HEK293 (cell line): ENCODE data around the gene STK40.

Experiments used
- CTCF ChIA-PET: fragments of 350-600 bp; formaldehyde crosslinking; extraction: SDS; loops from one replicate; lab custom pipeline; 2021; ENCODE audit warnings: antibody characterized with exemption; lab: Yijun Ruan, JAX
- POLR2A ChIA-PET: fragments of 300-600 bp; formaldehyde crosslinking; extraction: SDS; loops from one replicate; lab custom pipeline; 2020; ENCODE audit warnings: antibody characterized with exemption, inconsistent platforms; lab: Yijun Ruan, JAX
- H3K27ac ChIP-seq: fragments of 200-500 bp; sonication (Bioruptor generic); 2 replicates; pipeline ENCODE4 v1.5.1; 2014; ENCODE audit warnings: low read depth, low read length, control low read depth, inconsistent platforms; ENCODE audit errors: extremely low read depth
- H3K36me3 ChIP-seq, 2 experiments: fragments of 200-500 bp in 1 of 2; sonication (Bioruptor generic) in 1 of 2; 1 replicate in 1 of 2; 2 replicates in 1 of 2; pipeline ENCODE4 v1.5.1; 2014 to 2017; ENCODE audit warnings: inconsistent platforms in 2 of 2, low read length in 2 of 2; ENCODE audit not compliant: control insufficient read depth in 2 of 2, insufficient read depth in 1 of 2
- H3K4me1 ChIP-seq: fragments of 200-500 bp; sonication (Bioruptor generic); 2 replicates; pipeline ENCODE4 v1.5.1; 2014; ENCODE audit warnings: mild to moderate bottlenecking, low read length, inconsistent platforms; ENCODE audit not compliant: control insufficient read depth, insufficient read depth
- H3K4me3 ChIP-seq: 2 replicates; pipeline ENCODE4 v1.5.1; 2011; ENCODE audit warnings: low read depth, mild to moderate bottlenecking, control low read depth, low read length, moderate library complexity
- H3K9me3 ChIP-seq: fragments of 200-500 bp; sonication (Bioruptor generic); 2 replicates; pipeline ENCODE4 v1.5.1; 2014; ENCODE audit warnings: low read depth, low read length, inconsistent platforms; ENCODE audit not compliant: control insufficient read depth, insufficient read depth
- KLF16 ChIP-seq: fragments of 450-650 bp; formaldehyde crosslinking; IDR thresholded peaks from 2 replicates; pipeline ENCODE4 v1.5.1; 2017; ENCODE audit warnings: missing biosample characterization, missing genetic modification characterization
- KLF9 ChIP-seq: fragments of 450-650 bp; formaldehyde crosslinking; IDR thresholded peaks from 2 replicates; pipeline ENCODE4 v1.5.1; 2016; ENCODE audit warnings: missing biosample characterization, missing genetic modification characterization, low read depth
- OSR2 ChIP-seq: fragments of 450-650 bp; formaldehyde crosslinking; IDR thresholded peaks from 2 replicates; pipeline ENCODE4 v1.5.1; 2016; ENCODE audit warnings: missing biosample characterization, missing genetic modification characterization
- SP2 ChIP-seq: fragments of 450-650 bp; formaldehyde crosslinking; IDR thresholded peaks from 2 replicates; pipeline ENCODE4 v1.5.1; 2016; ENCODE audit warnings: missing biosample characterization, missing genetic modification characterization
- SP3 ChIP-seq: fragments of 450-650 bp; formaldehyde crosslinking; IDR thresholded peaks from 2 replicates; pipeline ENCODE4 v1.5.1; 2016; ENCODE audit warnings: missing biosample characterization, missing genetic modification characterization
- SP7 ChIP-seq: fragments of 450-650 bp; formaldehyde crosslinking; IDR thresholded peaks from 2 replicates; pipeline ENCODE4 v1.5.1; 2016; ENCODE audit warnings: missing biosample characterization, missing genetic modification characterization
- TRIM28 ChIP-seq: IDR thresholded peaks from 2 replicates; pipeline ENCODE4 v1.6.1; 2011; ENCODE audit warnings: low read length, control low read depth, borderline replicate concordance
- TSHZ1 ChIP-seq: fragments of 450-650 bp; formaldehyde crosslinking; IDR thresholded peaks from 2 replicates; pipeline ENCODE4 v1.5.1; 2016; ENCODE audit warnings: missing biosample characterization, missing genetic modification characterization, borderline replicate concordance
- WT1 ChIP-seq: fragments of 450-650 bp; formaldehyde crosslinking; IDR thresholded peaks from 2 replicates; pipeline ENCODE4 v1.5.1; 2016; ENCODE audit warnings: missing biosample characterization, missing genetic modification characterization
- YY1 ChIP-seq: fragments of 450-650 bp; formaldehyde crosslinking; IDR thresholded peaks from 2 replicates; pipeline ENCODE4 v1.5.1; 2018; ENCODE audit warnings: missing biosample characterization, missing genetic modification characterization
- ZBTB1 ChIP-seq: fragments of 450-650 bp; formaldehyde crosslinking; IDR thresholded peaks from 2 replicates; pipeline ENCODE4 v1.5.1; 2016; ENCODE audit warnings: missing biosample characterization, missing genetic modification characterization
- ZBTB26 ChIP-seq: fragments of 450-650 bp; formaldehyde crosslinking; optimal IDR thresholded peaks from 2 replicates; pipeline ENCODE3; 2016; ENCODE audit warnings: missing biosample characterization, mild to moderate bottlenecking, missing genetic modification characterization
- ZBTB48 ChIP-seq: fragments of 450-650 bp; formaldehyde crosslinking; IDR thresholded peaks from 2 replicates; pipeline ENCODE4 v1.5.1; 2016; ENCODE audit warnings: missing biosample characterization, missing genetic modification characterization
- ZNF16 ChIP-seq: fragments of 450-650 bp; formaldehyde crosslinking; IDR thresholded peaks from 2 replicates; pipeline ENCODE4 v1.5.1; 2016; ENCODE audit warnings: low read depth, missing biosample characterization, missing genetic modification characterization
- ZNF274 ChIP-seq, 2 experiments: fragments of 200-500 bp in 1 of 2; fragments of 450-650 bp in 1 of 2; sonication (Bioruptor generic) in 1 of 2; formaldehyde crosslinking in 1 of 2; IDR thresholded peaks; 2 replicates each; pipeline versions ENCODE4 v1.5.1 to v1.6.1; 2014 to 2016; ENCODE audit warnings: borderline replicate concordance in 1 of 2, inconsistent platforms in 1 of 2, low read length in 1 of 2, missing biosample characterization in 1 of 2, missing genetic modification characterization in 1 of 2
- ZNF302 ChIP-seq: fragments of 450-650 bp; formaldehyde crosslinking; IDR thresholded peaks from 2 replicates; pipeline ENCODE4 v1.5.1; 2016; ENCODE audit warnings: missing biosample characterization, missing genetic modification characterization, low read depth
- ZNF366 ChIP-seq: fragments of 450-650 bp; formaldehyde crosslinking; conservative IDR thresholded peaks from 2 replicates; pipeline ENCODE4 v1.5.1; 2016; ENCODE audit warnings: missing biosample characterization, missing genetic modification characterization
- ZNF37A ChIP-seq: fragments of 450-650 bp; IDR thresholded peaks from 2 replicates; pipeline ENCODE4 v1.5.1; 2018; ENCODE audit warnings: missing biosample characterization, missing genetic modification characterization
- ZNF488 ChIP-seq: fragments of 450-650 bp; formaldehyde crosslinking; IDR thresholded peaks from 2 replicates; pipeline ENCODE4 v1.5.1; 2016; ENCODE audit warnings: missing biosample characterization, missing genetic modification characterization
- ZNF501 ChIP-seq: fragments of 450-650 bp; formaldehyde crosslinking; IDR thresholded peaks from 2 replicates; pipeline ENCODE4 v1.5.1; 2016; ENCODE audit warnings: missing biosample characterization, missing genetic modification characterization
- ZNF529 ChIP-seq: fragments of 450-650 bp; formaldehyde crosslinking; IDR thresholded peaks from 2 replicates; pipeline ENCODE4 v1.5.1; 2017; ENCODE audit warnings: missing genetic modification characterization, missing biosample characterization; ENCODE audit not compliant: insufficient replicate concordance
- ZNF600 ChIP-seq: fragments of 450-650 bp; formaldehyde crosslinking; IDR thresholded peaks from 2 replicates; pipeline ENCODE4 v1.5.1; 2016; ENCODE audit warnings: missing biosample characterization, missing genetic modification characterization
- ZNF664 ChIP-seq: fragments of 450-650 bp; formaldehyde crosslinking; IDR thresholded peaks from 2 replicates; pipeline ENCODE4 v1.5.1; 2016; ENCODE audit warnings: missing biosample characterization, missing genetic modification characterization
- ZNF792 ChIP-seq: fragments of 450-650 bp; formaldehyde crosslinking; IDR thresholded peaks from 2 replicates; pipeline ENCODE4 v1.5.1; 2016; ENCODE audit warnings: missing biosample characterization, missing genetic modification characterization

Gene STK40

GRCh38 chr1:36384542-36385409, 948 bp downstream of the STK40 start (continued):
- peak; percentile 70 for TF ChIP-seq ZNF366 (tag by site-specific recombination)
- TF ChIP-seq ZBTB26 (tag by site-specific recombination), result no peak
- 0 out of 2 replicates have a peak, but pooled peaks have one; percentile 31 for TF ChIP-seq SP7 (tag by site-specific recombination)
- TF ChIP-seq OSR2 (tag by site-specific recombination), result peak; percentile 29; the same call in 1 of the 2 replicates
- TF ChIP-seq SP3 (tag by site-specific recombination), result peak; percentile 62; the same call in 1 of the 2 replicates
- no peak for TF ChIP-seq ZNF792 (tag by site-specific recombination)
- peak; percentile 38 for TF ChIP-seq ZBTB48 (tag by site-specific recombination)
- peak; percentile 73 for TF ChIP-seq ZNF600 (tag by site-specific recombination)
- peak; percentile 85 for TF ChIP-seq SP2 (tag by site-specific recombination)
- peak; percentile 23; the same call in 1 of the 2 replicates for TF ChIP-seq KLF9 (tag by site-specific recombination)
- peak; percentile 87; the same call in 1 of the 2 replicates for TF ChIP-seq TRIM28

GRCh38 chr1:36383240-36383639, 2.5 kb downstream of the STK40 start:
- Histone ChIP-seq H3K9me3 (no peaks in the 10 kb centered on the region), H3K4me1 (peaks cover 3% of the 10 kb centered on the region), H3K36me3 (peaks cover 0 to 4% of the 10 kb centered on the region in 2 experiments; a peak in 1 of 3 replicates), H3K4me3 (no peak overlapping the region), H3K27ac (no peak overlapping the region)
- ChIA-PET CTCF (interaction anchor here (3.1 kb wide), 1 partner anchor 15 kb away, joined by 14 read pairs; no protein-coding TSS in a partner anchor), POLR2A (interaction anchor here (5.8 kb wide), 1 partner anchor 15 kb away, joined by 103 read pairs; the partner anchor contains the start of gene LSM10)
- TF ChIP-seq ZBTB1 (no peak), ZNF529 (tag by site-specific recombination) (no peak), WT1 (tag by site-specific recombination) (no peak), ZNF302 (tag by site-specific recombination) (no peak), ZNF274 (IDR thresholded peaks at IDR 0.05; ENCODE audit: low read length) (no peak), ZNF274 (tag by site-specific recombination; IDR thresholded peaks at IDR 0.05; ENCODE audit: borderline replicate concordance) (no peak), KLF16 (tag by site-specific recombination) (no peak), ZNF664 (no peak), ZNF16 (tag by site-specific recombination) (no peak), TSHZ1 (tag by site-specific recombination) (no peak), ZNF488 (tag by site-specific recombination) (no peak), YY1 (tag by site-specific recombination) (no peak), ZNF37A (tag by site-specific recombination) (no peak), ZNF501 (tag by site-specific recombination) (no peak)
